HG03045 (cell line): ENCODE data around the gene ARHGAP21.

Experiments used
- ATAC-seq: cut with Tn5 transposase; IDR thresholded peaks from one replicate; pipeline ENCODE4 v1.9.1; 2021; ENCODE audit warnings: mild to moderate bottlenecking, moderate library complexity; ENCODE audit not compliant: unreplicated experiment

Gene ARHGAP21

DNA sequence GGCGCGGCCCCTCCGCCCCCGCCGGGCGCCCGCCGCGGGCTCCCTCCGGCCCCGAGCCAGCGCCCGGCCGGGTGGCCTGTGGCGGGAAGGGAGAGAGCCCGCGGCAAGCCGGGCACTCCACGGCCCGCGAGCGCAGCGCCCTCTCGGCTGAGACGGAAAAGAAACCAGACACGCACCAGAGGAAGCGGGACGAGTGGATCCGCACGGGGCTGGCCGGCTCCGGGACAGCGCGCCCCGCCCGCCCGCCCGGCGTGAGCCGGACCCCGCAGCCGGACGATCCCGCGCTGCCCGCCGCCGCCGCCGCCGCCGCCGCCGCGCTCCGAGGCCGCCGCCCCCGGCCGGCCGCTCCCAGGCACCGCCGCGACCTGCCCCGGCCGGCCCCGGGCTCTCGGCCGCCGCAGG lies 300 bp downstream of the ARHGAP21 start:
- peak; percentile 33 for ATAC-seq

DNA sequence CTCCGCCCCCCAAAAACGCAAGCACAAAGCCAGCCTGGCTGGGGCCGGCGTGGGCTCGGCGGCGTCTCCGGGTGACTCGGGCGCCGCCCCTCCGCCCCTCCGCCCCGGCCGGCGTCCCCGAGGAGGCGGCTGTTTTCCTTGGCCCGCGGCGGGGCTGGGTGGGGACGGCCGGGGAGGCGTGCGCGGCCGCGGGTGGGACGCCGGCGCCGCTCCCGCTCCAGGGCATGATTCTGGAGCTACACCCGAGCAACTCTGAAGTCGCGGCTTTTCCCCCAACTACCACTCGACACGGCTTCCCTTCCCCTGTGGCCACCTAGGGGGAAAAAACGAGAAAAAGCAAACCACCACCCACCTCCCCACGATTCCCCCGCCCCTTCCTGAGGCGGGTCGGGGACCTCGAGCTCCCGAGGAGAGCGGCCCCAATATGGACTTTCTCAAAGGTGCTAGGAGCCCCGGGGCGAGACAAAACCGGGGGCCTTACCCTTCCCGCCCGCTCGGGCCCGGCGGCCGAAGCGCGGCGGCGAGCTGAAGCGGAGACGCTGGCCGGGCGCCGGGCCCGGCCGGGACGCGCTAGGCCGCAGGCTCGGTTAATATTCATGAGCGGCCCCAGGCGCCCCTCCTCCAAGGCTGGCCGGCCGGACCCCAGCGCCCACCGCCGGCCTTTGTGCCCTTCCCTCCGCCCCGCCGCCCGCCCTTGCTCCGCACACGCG lies 856 bp downstream of the ARHGAP21 start:
- peak; percentile 30 for ATAC-seq

DNA sequence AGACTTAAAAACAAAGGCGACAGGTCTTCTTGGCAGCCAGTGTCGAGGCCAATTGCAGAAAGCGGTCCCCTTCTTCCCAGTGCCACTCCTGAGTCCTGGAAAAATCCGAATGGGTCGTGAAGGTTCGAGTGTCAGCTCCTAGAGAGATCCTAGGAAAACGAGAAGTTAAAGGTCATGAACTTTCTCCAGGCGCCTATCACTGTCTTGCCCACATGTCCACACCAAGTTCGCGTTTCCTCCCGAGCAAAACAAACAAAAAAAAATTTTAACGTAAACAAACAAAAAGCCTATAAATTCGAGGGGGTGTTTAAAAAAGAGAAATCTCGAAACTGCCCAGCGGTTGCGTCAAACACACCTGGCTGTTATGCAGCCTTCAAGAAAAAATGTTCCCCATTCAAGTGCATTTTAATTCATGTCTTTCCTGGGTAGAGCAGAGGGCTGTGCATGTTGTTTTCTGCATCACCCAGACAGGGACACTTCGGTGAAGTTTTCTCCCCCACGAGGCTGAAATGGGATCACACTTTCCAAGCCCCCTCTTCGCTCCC lies 1.5 kb downstream of the ARHGAP21 start:
- no peak for ATAC-seq

DNA sequence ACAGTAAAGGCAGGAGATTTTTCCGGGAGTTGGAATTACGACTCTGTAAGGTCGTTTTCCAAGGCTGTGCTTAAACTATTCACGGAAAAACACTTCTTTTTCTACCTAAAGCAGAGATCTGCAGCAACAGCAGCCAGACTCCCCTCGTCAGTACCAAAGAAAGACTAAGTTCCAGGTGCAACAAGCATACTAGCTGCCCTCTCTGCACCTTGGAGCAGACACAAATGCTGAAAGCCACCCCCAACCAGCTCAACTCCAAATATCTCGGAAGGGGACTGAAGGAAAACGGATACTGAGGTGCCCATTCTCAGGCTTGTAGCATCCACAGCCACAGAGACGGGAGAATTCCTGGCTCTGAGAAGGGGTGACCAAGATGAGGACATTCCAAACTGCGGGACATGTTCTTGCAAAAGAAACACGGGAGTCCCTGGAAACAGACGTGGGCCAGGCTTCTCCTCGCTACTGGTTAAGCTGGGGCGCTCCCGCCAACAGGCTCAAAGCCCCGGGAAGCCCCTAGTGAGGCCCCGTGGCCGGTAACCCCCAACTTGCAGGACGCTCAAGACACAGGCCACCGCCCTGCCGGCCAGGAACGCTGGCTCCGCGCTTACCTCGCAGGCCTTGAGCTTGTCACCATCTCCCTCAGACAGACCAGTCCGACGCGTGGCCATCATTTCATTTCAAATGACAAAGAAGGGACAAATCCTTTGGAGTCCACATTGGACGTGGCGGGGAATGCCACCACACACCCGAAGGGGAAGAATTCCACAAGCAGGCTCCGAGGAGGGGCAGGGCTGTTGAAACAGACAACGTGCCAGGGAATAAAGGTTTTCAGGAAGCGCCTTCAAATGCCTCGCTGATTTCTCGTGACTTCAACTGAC lies 2.2 kb downstream of the ARHGAP21 start:
- ATAC-seq, result no peak

DNA sequence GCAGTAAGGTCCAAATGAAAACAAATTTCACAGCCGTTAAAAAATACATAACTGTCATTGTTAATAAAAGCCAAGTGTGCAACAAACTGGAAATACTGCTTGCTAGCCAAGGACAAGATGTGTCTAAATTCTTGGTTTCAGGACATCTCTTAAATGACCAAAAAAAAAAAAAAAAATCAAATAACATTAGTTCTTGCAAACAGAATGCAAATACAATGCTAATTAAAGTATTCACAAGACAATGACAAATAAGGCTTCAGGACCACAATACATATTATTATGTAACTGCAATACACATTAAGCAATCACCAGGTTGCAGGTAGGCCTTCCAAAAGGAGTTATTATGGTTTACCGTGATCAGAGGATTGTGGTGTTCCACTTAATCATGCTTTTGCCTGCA lies 3.6 kb downstream of the ARHGAP21 start:
- no peak for ATAC-seq

DNA sequence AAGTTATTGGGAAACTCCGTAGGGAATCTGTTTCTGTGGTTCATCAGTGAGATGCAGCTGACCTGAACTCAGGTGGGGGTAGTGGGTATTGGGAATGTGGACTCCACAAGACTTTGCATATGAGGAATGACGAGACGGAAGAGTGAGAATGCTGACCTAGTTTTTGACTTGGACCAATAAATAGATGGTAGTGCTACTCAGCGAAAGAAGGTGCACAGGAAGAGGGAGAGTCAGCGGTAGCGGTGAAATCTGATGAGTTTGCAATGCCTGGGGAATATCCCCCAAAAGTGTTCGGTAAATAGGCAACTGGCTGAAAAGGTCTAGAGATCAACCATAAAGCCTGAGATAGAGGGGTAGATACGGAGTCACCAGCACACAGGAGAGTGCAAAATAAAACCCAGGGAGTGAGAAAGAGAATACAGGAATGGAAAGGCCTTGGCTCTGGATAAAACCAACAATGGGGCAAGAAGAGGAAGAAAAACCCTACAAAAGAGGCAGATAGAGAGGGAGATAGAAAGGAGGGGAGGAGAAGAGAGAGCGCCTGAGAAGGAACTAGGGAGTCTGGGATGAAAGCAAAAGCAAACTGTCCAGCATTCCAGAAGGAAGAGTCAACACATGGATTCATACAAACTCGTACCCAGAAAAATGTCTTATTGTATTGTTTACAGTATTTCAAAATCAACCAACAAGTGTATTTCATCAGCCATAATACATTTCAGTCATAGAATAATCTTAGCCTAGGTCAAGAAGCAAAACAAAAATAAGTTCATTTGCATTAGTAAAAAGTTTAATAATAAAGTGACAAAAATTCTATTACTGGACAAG lies 5.4 kb downstream of the ARHGAP21 start:
- no peak for ATAC-seq

DNA sequence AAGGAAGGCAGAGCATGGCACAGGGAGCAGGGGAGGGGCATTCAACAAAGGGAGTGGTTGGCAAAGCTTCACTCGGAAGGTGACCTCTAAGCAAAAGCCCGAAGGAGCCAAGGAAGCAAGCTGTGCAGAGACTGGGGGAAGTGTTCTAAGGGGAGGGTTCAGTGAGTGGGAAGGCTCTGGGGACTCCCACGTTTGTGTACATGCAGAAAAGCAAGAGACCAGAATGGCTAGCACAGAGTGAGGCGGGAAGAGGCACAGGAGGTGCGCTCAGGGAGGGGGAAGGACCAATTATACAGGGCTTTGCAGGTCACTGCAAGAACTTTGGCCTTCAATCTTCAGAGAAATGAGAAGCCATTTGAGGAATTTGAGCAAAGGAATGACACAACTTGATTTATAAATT lies 7.4 kb downstream of the ARHGAP21 start:
- ATAC-seq, result no peak

DNA sequence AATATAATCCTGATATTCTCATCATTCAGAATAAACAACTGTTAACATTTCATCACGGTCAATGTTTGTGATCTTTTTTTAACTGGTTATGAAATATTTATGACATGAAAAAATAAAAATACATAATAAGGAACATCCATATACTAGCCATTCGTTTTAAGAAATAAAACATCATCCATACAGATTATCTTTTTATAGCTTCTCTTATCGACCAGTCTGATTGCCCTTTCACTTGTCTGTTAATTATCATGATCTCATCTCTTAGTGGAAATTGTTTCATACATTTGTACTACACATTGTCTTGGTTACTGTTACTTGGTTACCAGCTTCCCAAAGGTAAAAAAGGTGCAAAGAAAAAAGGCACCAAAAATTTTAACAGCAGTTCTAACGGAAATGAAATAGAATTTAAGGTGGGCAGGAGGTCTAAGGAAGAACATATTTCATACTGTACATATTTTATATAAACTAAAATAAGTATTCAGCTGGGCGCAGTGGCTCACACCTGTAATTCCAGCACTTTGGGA lies 8.4 kb downstream of the ARHGAP21 start:
- ATAC-seq, result no peak

DNA sequence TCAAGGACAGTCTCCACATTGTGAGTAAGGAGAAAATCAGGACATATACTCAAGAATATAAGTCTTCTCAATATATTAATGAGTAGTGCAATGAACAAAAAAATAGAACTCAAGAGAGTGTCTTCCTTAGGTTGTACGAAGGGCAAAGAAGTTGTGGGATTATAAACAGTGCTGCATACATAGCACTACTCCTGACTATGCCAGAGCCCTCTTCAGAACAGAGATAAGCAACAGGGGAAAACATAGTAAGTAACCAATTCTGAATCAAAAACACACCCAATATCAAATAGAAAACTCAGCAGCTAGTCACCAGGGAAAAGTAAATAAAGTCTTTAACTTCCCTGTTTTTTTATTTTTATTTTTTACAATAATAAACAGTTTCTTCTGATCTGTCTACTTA lies 10.6 kb downstream of the ARHGAP21 start:
- ATAC-seq, result no peak

DNA sequence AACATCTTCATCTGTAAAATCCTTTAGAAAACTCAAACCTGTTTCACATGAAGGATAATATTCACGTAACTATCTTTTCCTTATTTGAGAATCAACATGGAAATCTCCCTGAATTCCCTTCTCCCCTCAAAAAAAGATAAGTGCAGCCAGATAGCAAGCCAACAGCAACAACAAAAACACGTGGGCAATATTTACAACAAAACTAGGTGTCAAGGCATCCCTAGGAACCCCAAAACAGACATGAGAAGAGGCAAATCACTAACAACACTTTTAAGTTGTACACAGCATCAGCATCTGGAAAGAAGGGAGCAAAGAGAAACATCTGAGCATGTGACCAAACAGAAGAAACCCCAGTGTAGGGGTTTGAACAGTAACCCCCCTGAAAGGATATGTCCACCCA lies 12.2 kb downstream of the ARHGAP21 start:
- no peak for ATAC-seq

DNA sequence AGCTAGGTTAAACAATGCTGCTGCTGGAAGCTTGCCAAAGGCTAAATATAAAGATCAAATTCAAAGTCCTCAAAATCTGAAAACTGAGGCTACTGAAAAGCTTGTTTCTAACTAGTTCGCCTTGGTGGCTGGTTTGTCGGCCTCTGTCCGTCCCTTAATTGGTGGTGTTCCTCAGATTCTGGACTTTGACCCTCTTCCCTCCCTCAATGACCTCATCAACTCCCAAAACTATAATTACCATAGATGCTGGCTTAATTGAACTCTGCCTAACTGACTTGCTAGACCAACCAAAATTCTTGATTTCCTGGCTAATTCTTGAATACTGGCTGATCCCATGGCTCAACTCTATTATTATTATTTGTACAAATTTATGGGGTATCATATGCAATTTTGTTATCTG lies 15.6 kb downstream of the ARHGAP21 start:
- no peak for ATAC-seq

DNA sequence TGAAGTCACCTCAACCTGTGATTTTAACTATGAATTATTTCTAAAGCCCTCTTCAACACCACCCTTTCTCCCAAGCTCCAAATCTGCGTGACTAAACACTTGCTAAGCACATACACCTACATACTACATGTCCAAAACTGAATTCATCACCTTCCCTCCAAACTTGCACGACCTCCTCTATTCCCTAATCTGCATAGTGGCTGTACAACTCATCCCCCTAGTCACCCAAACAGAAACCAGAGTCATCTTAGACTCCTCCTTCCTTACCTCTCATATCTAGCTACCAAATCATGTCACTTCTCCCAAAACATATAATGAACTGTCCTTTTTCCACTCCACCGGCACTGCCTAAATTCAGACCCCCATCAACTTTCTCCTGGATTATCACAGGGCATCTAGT lies 16.2 kb downstream of the ARHGAP21 start:
- peak; percentile 87 for ATAC-seq

DNA sequence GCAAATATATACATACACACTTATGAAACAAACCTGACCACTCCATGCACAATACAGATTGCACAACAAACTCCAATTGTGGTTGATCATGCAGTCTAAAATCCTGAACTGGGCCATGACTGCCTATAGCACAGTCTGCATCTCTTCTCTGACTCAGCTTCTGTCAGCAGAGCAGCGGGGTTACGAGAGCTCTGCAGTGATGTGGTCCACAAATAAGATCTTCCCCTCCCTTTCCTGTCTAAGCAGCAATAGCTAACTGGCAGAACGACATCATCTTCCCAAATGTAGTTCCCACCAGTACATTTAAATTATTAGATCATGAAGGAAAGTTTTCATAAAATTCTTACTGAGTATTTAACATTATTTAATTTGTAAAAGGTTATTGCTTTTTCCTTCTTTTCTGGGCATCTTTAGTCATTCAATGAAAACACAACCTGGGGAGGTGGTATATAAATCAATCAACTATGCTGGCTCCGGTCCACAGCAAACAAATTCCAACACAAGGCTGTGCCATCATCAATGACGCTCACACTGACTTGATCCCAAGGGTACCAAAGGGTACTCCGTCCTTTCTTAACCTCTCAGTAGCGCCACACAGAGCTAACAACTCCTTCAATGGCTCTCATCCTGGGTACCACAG lies 17.1 kb downstream of the ARHGAP21 start:
- ATAC-seq, result no peak

DNA sequence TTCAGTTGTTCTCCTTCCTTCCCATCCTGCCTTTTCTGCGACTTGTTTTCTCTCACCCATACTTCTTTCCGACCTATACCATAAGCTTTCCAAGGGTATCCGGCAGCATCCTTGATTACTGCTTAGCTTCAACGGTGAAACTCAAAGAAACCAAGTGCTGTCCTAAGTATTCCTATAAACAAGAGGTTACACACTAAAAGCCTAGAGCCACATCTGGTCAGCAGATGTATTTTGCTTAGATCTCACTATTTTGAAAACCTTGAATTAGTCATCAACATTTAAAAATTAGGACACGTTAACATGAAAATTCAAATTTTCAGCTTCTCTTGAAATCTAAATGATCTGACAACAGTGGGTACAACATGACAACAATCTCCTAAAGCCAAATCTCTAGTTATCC lies 20.0 kb downstream of the ARHGAP21 start:
- ATAC-seq, result no peak

DNA sequence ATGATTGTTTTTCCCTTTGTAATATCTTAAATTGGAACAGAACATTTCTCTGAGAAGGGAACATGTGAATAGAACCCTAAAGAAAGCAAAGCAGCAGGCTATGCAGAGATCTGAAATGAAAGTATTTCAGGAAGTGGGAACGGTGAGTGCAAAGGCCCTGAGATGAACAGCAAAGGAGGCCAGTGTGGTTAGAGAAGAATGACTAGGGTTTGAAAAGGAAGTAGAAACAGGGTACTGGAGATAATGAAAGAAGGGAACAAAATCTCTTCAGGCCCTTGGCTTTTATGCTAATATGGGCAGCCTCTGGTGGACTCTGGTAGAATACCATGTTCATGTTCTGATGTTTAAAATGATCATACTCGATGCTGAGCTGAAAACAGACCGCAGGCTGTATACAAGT lies 22.2 kb downstream of the ARHGAP21 start:
- peak; percentile 78 for ATAC-seq

DNA sequence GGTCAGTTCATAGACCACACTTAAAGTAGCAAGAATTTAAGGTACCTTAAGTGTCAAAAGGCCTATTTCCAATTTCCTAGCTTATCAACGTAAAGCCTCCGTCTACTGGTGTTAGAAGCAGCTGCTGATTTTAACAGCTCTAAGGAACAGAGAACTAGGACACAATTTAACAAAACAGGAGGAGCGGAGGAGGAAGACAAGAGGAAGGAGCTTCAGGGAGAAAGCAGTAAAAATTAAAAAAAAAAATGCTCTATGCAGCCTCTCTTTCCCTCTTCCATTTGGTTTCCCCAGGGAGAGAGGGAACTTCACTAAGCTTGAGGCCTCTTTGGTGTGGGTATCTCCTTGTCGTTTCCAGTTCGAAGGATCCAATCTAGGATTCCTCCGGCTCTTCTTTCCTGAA lies 22.7 kb downstream of the ARHGAP21 start:
- no peak for ATAC-seq

DNA sequence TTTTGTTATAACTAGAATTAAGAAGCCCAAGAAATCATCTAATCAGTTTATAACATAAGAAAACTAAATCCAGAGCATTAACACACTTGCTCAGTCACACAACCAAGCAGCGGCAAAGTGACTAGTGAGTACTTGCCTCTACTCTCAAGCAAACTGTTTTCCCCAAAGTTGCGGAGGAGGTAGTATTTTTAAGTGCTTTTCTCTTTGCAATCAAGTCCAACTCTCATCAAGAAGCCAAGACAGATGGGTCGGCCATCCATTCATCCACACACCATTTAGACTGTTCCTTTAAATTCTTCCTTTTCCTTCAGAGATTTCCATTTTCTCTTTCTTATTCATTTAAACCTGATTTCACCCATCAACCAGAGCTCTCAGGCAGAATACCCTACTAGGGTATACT lies 25.4 kb downstream of the ARHGAP21 start:
- ATAC-seq, result no peak

DNA sequence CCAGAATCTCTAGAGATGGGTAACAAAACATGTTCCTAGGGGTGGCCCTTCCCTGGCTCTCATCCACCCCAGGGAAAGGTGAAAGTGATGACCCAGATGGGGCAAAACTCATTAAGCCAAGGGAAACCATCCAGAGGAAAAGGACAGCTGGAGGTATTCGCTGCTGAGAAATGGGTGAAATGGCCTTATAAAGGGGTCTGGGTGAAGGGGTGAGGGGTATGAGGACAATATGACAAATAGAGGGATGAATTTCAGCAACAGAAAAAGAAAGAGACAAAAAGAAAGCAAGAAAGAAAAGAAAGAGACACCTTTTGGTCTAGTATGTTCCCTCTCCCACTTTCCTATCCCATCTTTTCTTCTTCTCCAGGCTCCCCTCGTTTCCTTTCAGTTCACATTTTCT lies 26.6 kb downstream of the ARHGAP21 start:
- no peak for ATAC-seq

DNA sequence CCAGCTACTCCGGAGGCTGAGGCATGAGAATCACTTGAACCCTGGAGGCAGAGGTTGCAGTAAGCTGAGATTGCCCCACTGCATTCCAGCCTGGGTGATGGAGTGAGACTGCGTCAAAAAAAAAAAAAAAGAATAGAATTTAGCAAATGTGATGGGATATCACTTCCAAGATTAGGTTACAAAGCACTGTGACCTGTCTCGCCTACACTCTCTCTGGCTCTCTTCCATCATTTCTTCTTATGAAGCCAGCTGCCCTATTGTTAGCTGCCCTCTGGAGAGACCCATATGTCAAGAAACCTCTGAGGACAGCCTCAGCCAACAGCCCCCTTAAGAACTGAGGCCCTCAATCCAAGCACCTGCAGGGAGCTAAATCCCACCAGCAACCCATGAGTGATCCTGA lies 28.2 kb downstream of the ARHGAP21 start:
- ATAC-seq, result no peak

DNA sequence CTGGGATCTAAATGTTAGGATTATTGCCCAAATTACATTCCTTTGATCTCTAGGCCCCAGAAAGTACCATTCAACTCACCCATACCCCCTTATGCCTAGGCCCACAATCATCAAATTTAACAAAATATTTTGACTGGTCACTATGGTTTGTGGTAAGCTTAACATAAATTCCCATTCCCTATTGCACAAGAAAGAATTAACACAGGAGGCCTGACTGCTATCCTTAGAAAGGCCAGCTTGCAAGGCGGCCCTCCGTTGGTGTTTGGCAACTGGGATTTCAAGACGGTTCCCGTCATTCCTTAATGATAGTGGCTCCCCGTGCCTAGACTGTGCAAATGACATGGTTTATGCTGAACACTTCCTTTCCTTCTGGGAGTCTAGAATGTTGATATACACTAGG lies 29.6 kb downstream of the ARHGAP21 start:
- ATAC-seq, result no peak
